ENCODE measurements around the gene TRIP4.

Gene TRIP4

DNA sequence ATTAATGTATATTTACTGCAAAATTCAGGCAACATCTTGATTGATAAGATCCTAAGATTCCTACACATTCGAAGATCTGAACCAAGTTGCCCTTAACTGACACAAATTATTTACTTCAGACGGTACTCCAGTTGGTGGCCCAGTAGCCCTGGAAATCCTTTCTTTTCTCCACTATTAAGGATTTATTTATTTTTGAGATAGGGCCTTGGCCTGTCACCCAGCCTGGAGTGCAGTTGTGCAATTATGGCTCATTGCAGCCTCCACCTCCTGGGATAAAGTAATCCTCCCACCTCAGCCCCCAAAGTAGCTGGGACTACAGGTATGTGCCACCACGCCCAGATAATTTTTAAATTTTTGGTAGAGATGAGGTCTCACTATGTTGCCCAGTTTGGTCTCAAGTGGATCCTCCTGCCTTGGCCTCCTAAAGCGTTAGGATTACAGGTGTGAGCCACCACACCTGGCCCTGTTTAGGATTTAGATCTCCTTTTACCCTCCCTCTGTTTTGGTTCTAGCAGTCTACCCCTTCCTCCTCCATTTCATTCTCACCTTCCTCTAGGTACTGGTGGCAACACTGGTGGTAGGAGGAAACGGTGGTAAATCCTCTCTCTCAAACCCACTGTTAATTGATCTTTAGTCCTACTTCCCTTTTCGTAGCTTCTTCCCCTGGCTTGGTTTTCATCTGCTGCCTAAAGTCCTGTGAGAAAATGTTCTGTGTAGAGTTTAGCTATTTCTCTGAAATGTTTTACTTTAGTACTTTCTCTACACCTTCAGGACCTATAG, 60.1 kb downstream of the TRIP4 start:
- DNase-seq = no peak

DNA sequence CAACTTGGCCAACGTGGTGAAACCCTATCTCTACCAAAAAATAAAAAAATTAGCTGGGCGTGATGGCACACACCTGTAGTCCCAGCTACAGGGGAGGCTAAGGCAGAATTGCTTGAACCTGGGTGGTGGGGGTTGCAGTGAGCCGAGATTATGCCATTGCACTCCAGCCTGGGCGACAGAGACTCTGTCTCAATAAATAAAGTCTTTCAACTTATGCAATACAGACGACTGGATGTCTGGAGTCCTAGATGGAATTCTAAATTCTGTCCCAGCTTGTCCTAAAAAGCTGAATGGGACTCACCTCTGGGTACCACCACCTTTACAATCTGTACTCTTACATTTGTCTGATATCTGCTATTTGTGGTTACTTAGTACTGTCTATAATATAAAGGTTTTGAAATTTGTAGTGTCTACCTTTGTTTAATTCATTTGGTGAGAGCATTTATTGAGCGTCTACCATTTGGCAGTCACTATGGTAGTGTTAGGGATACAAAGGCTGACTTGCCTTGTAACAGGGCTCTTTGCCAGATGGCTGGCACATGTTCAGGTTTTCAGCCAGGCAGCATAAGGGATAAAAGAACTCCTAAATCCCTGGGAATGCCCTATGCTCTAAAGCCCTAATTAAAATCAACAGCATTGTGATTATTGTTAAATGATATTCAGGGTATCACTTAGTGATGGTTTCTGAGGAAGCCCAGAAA, 65.5 kb downstream of the TRIP4 start:
- DNase-seq = peak; percentile 64

DNA sequence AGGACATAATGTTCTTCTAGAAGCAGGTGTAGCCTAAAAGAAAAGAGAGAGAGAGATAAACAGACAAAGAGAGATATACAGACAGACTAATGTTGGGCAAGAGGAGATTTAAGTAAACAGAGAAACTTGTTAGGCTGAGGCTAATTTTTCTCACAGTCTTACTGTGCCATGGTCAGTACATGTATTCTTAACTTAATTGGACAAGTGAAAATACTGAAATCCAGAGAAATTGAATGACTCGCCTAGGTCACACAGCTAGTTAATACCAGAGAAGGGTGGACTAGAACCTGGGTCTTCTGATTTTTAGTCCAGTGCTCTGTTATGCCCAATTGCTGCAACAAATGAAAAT, 66.0 kb downstream of the TRIP4 start:
- no peak for DNase-seq

DNA sequence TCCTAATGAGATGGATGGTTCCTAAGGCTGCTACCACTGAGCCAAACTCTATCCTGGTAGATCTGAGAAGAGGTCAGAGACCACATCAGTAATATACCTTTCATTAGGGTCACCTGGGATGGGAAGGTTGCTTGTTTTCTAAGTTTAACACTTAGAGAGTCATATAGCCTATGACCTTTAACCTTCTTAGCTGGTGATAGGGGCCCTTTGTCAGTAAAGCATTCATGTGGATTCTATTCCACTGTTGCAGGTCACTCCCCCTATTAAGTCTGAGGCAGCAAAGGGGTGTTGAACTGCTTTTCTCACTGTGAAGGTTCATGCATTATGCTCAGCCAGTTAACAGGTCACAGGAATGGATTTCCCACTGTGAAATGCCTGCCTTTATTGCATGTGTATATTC, 66.6 kb downstream of the TRIP4 start:
- DNase-seq = no peak

DNA sequence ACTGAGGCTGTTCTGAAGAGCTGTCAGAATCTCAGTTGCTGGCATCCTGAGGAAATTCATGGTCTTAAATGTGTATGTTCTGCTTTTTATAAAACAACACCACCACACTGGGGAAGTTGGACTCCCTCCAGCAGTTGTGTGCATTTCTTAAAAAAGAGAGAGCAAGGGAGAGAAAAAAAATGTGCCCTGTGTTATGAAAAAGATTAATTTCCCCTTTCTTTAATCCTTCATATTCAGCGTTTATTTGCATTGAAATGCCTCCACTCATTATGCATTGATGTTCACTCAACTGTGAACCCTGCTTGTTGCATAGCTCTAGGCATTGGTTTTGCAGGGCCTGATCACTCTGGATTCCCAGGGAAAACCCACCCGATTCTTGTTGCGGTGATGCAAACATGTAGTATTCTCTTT, 68.3 kb downstream of the TRIP4 start:
- no peak for DNase-seq

DNA sequence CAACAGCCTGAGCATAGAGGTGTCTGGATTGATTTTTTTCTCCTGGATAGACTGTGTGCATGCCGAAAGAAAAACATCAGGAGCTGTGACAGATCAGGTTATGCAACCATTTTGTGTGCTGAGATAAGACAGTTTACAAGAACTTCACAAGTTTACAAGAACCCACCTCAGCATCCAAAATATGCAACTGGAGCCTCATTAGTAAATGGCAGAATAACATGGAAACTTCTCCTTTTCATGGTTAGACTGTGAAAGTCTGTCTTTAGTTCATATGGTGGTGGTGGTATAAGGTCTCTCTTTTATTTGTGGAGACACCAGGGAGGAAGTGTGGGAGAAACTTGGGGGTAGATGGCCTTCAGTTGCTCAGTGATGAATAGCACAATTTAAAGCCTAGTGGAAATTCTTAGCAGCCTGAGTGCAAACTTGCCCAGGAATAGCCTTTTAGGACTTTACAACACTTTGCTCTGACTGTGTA, 69.0 kb downstream of the TRIP4 start:
- DNase-seq = no peak

DNA sequence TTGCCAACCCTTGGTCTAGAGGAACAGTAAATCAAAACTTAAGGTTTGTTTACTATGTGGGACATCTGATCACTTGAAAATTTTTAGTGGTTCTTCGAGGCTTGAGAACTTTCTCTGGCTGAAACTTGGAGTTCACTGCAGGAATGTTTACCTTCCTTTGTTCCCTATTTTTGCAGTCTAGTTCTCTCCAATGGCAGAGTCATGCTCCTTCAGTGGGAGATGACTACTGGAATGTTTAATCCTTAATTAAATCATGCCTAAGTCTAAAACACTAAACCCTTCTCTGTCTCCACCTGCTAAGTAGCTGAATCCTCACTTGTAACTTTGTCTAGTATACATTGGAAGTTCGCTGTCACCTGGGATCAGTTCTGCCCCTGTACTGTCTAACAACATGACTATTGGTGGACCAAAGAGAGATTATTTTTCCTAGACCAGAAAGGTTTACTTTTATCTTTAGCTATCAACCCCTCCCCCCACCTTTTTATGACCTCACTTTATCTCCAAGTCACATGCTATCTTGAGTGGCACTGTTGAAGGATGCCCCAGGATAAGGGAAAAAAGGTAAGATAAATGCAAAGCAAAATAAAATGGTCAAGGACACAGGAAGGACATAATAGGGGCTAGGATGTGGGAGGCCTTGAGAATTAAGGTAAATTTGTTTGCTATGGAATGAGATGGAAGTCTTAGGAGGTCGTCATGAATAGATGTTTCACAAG, 71.6 kb downstream of the TRIP4 start:
- no peak for DNase-seq

DNA sequence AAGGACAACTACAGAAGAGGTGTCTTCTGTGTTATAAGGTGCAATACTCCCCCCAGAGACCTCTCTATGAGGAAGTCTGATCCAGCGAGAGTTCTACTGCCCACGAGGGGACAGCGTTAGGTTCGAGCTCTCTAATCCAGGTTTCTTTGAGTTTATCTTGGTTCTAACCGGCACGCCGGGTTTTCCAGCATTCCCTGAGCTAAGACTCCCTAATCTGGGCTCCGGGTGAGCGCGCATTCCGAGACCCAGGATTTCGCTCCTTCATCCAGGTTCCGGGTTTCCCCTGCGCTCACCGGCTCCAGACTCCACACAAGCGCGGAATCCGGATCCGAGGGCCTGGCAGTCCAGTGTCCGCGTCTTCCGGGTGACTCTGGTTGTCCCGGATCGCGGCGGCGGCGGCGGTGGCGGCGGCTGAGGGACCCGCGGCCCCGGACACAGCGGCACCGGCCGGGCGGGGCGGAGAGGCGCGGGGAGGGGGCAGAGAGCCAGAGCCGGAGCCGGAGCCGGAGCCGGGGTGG, 72.6 kb downstream of the TRIP4 start, which contains the start of gene ZNF609:
ZNF609 (plus strand) TSS at position 373 of the 518 bp plus-strand sequence. CDS start 38,842 bp downstream, outside the sequence.
- DNase-seq = peak; percentile 84

DNA sequence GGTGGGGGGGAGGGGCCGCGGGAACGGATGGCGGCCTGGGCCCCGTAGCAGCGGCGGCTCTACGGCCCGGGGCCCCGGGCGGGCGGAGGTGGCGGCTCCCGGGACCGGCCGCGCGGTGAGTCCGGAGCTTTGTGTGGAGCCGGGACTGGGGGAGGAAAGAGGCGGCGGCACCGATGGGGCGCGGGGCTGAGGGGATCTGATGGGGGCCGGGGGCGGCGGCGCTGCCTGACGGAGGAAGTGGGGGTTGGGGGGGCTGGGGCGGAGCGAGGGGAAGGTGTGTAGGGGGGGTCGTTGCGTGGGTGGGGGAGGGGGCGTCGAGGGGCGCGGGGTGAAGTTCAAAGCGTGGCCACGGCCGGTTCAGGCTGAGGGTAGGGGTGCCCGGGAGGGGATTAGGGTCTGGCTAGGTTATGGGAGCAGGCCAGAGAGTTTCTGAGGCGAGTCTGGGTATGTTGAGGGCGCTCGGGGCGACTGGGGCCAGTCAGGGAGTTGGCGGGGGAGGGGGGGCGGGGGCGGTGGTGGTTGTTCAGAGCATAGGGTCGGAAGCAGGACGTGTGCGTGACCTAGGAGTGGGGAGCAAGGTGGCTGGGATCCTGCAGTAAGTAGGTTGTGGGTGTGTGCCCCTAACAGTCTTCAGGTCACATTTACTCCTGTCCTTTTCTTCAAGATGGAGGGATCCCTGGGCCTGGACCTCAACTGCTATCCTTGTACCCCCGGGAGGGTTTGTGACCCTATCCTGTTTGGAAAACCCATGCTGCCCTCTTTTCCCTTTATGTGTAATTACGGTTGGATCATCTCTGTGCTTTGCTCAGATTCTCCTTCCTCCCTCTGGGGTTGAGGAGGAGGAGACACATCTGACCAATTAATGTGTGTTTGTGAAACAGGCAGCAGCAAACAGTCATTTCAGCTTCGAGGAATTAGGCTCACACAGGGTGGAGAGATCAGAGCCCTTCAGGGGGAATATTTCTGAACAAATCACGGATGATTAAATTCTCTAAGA, 73.4 kb downstream of the TRIP4 start:
- peak; percentile 32 for DNase-seq

DNA sequence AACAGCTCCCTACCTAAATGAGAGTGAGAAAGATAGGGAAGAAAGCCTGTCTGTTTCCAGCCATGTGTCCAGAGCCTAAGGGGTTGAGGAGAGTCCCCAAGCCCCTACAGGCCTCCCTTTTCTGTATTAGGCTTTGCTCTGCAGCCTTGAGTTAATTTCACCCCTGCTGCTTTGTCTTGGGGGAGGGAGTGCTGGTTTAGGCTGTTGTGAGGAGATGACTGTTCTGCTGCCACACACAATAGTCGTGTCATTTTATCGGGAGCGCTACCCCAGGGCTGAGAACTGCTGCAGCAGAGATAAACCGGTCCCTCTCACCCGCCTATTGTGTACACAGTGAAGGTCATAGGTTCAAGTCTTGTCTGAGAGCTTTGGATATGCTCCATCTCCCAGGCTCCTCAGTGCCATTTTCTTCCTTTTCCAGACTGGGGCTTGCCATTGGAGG, 74.1 kb downstream of the TRIP4 start:
- peak; percentile 31 for DNase-seq

DNA sequence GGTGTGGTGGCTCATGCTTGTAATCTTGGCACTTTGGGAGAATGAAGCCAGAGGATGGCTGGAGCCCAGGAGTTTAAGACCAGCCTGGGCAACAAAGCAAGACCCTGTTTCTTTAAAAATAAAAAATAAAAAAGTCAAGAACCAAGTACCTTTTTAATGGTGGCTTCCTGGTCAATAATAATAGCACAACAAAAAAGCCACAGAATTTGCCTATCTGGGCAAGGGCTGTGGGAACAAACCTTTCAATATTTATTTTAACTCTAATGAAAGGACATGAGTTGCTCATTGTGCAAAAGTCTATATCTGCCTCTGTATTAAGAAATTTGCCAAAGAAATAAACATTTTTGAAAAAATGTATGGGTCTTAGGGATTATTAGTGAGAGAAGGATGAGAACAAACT, 74.9 kb downstream of the TRIP4 start:
- DNase-seq = no peak

DNA sequence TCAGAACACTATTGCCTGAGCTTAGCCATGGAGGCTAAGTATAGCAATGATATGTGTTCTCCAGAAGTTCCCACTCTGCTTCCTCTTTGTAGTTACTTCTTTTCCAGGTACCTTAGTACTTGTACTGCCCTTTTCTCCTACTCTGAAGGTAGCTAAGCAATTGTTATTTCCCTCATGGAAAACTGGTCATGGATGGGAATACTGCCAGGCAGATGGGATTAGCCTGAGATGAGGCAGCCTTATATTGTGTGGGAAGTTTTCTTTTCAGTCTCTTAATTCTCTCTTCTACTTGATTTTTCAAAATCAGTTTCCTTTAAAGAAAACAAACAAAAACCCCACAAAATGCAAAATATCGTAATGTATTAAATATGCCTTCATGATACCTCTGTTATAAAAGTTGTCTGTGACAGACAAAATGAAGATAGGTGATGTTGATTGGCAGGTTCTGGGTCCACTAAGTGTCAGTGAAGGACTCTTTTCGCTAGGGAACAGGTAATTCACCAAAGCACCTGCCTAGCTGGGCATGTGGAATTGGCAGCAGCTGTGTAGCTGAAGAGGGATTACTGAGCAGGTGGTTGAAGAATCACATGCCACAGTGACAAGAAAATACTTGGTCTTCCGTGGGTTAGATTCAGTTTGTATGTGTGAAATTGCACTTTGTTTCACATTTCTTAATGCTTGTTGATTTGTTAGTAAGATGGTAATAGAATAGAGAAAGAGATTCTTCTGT, 76.8 kb downstream of the TRIP4 start:
- peak; percentile 75 for DNase-seq

DNA sequence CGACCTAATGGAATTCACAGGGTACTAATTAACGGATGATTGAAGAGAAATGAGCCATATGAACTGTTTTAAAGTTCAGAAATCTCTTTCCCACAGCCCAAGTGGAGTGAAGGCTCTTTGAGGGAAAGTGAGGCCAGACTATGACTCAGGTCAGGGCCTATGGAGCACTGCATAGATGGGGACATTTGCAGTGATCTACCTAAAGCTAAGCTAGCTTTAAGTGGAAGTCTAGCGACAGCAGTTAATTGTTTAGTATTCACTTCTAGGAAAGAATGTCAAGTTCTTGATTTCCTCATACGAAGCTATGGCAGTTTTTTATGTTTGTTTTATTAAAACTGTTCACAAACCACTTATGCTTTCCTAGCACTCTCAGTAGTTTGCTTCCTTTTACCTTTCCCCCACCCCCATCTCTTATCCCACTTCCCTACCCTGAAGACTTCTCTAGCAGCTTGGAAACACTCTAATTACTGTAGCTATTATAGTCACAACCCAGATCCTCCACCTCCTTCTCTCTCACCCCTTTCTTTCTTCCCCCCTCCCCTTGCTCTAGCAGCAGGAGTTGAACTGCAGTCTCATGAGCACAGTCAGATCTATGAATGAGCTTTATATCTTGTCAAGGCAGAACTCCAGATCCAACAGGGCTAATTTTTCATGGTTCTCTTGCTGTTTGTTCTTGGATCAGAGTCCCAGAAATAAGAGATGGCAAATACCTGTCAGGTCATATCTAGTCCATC, 78.9 kb downstream of the TRIP4 start:
- DNase-seq = no peak

DNA sequence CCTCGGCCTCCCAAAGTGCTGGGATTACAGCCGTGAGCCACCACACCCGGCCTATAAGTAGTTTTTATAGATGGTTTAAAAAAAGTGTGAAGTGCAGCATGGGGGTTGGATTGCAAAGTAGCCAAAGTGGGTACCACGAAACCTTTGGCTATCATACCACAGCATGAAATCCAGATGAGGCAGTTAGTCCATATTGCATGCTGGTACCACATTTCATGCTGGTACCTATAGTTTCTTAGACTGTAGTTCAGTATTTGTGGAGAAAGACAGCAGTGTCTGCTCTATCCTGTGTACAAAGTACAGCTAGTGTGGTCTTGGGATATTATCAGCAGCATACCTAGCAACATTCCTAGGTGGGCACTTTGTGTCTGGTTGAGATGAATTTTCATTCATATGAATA, 84.5 kb downstream of the TRIP4 start:
- no peak for DNase-seq

DNA sequence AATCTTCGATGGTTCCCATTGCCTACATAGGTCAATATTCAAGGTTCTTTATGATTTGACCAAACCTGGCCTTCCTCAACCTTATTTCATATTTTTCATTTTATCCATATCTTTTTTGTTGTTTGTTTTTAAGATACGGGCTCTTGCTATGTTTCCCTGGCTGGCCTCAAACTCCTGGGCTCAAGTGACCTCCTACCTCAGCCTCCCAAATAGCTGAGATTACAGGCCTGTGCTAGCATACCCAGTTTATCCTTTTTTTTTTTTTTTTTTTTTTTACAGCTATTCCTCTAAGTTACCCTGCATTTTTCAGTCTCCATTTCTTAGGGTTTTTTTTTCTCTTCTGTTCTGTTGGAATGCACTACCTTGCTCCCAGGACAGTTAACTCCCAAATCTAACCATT, 87.2 kb downstream of the TRIP4 start:
- no peak for DNase-seq

DNA sequence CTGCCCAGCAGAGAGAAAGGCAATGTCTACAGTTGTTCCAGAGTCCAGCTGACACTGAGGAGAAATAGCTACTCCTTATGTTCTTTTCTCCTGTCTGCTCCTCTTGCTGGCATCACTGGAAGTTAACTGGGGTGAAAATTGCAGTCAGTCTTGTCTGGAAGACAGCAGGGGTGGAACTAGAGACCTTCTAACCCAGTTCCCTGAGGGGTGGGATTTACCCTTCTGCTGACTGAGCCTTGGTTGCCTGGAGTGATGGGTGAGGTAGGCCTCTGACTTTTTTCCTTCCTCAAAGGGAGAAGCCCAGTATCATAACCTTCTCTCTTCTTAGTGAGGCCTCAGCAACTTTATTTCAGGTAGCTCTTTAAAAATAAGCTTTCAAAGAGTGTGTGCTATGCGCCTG, 88.9 kb downstream of the TRIP4 start:
- DNase-seq = no peak

DNA sequence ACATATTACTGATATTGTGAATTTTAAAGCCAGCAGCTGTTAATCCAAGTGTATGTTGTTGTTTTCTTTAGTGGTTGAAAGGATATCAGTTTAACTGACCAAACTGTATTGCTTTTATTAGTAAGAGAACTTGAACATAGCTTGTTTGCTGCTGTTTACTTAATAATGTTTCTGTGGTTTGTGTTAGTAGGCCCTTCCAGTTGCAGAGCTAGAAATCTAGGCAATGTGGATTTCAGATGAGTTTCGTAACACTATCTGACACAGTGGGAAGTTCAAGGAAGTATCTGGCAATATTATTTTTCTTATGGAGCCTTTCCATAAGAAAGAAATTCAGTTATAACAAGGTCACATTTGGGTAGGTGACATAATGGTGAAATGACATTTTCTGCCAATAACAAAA, 91.2 kb downstream of the TRIP4 start:
- no peak for DNase-seq

DNA sequence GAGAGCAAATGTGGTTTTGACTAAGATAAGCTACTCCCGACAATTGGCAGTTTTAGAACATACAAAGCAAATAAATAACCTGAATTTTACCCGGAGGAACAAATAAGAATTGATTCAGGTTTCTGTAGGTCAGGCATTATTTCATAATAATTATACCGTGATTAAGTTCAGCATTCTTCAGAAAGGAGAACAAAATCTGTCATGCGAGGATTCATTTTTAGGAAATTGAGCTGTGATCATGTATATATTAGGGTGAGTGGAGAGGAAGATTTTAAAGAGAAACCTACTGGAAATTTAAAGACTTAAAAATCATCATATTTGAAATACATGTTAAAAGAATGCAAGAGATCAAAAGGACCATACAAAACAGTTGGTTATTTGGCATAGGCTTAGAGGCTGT, 93.3 kb downstream of the TRIP4 start:
- no peak for DNase-seq

DNA sequence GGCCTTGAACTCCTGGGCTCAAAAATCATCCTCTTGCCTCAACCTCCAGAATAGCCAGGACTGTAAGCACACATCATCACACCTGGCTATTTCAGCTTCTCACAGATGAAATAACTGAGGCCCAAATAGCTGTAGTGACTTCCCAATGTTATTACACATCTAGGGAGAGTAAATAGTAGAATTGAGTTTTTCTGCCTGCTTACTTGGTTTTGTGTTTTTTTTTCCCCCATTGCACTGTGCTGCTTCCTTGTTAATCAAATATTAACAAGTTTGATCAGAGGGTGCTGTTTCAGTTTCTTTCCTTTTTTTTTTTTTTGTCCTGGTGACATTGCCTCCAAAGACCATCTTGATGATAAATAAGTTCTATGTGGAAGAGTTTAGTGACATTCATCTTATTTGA, 96.1 kb downstream of the TRIP4 start:
- no peak for DNase-seq

DNA sequence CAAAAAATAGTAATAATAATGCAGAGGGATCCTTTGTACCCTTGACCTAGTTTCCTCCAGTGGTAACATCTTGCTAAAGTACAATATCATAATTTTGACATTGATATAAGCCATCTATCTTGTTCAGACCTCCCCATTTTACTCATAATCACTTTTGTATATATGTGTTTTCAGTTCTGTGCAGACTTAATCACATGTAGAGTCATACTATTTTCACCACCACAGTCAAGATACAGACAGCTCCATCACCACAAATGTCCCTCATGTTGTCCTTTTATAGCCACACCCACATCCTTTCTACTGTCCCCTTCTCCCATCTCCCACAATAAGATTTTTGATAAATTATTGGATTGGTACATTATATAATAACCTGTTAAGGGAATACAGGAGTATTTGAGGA, 98.2 kb downstream of the TRIP4 start:
- no peak for DNase-seq
